Caco-2 (cell line): ENCODE results near the gene BBX. TPM values are rescaled to one million over a fixed set of nuclear protein-coding genes. Genes with fewer than 3 reads are reported as not detected.

Experiments used
- BruUV-seq: library from RNA; stranded (reverse); fragments of 400-500 nt; replicated peaks from 2 replicates; lab custom pipeline; 2021; lab: Mats Ljungman, UMichigan
- CTCF ChIA-PET: fragments of 300-600 bp; sonication (Branson Sonifier 250); formaldehyde crosslinking; loops from one replicate; lab custom pipeline; 2022; ENCODE audit warnings: antibody characterized with exemption; lab: Charles Lee
- POLR2A ChIA-PET: fragments of 300-600 bp; sonication (Branson Sonifier 250); formaldehyde crosslinking; loops from one replicate; lab custom pipeline; 2022; ENCODE audit warnings: antibody characterized with exemption; lab: Charles Lee
- DNase-seq, 2 experiments: peaks; one replicate each; pipeline versions ENCODE4 v3.0.0 to v3.0.0-alpha.2; 2020 to 2022
- H3K27me3 ChIP-seq: replicated peaks from 2 replicates; pipeline ENCODE4 v1.6.0; 2011; ENCODE audit warnings: low read length; ENCODE audit not compliant: control insufficient read depth, insufficient read depth
- H3K36me3 ChIP-seq: 2 replicates; pipeline ENCODE4 v1.5.1; 2011; ENCODE audit warnings: low read length; ENCODE audit not compliant: control insufficient read depth, insufficient read depth
- H3K4me1 ChIP-seq: fragments of 250-450 bp; sonication (Bioruptor Pico); 2 replicates; pipeline ENCODE4 v1.5.1; 2020; ENCODE audit warnings: mild to moderate bottlenecking
- H3K4me3 ChIP-seq: 2 replicates; pipeline ENCODE4 v1.5.1; 2011; ENCODE audit warnings: low read depth, mild to moderate bottlenecking, control low read depth, low read length
- H3K9me3 ChIP-seq: fragments of 250-450 bp; sonication (Bioruptor Pico); 2 replicates; pipeline ENCODE4 v1.5.1; 2020; ENCODE audit warnings: mild to moderate bottlenecking, moderate library complexity
- H3K27ac Mint-ChIP-seq: one replicate; pipeline ENCODE4 v1.8.0; 2022; ENCODE audit warnings: mixed read lengths; ENCODE audit not compliant: unreplicated experiment
- H3K27me3 Mint-ChIP-seq: one replicate; pipeline ENCODE4 v1.8.0; 2022; ENCODE audit warnings: mixed read lengths; ENCODE audit not compliant: insufficient read depth, unreplicated experiment
- H3K36me3 Mint-ChIP-seq: one replicate; pipeline ENCODE4 v1.8.0; 2022; ENCODE audit warnings: mild to moderate bottlenecking, mixed read lengths; ENCODE audit not compliant: insufficient read depth, unreplicated experiment
- H3K4me1 Mint-ChIP-seq: one replicate; pipeline ENCODE4 v1.8.0; 2022; ENCODE audit warnings: low read depth, mixed read lengths; ENCODE audit not compliant: unreplicated experiment
- H3K4me3 Mint-ChIP-seq: one replicate; pipeline ENCODE4 v1.8.0; 2022; ENCODE audit warnings: mild to moderate bottlenecking, moderate library complexity, mixed read lengths; ENCODE audit not compliant: unreplicated experiment
- H3K9me3 Mint-ChIP-seq: one replicate; pipeline ENCODE4 v1.8.0; 2022; ENCODE audit warnings: mixed read lengths; ENCODE audit not compliant: unreplicated experiment
- CTCF ChIP-seq, 2 experiments: fragments of 200-600 bp in 1 of 2; IDR thresholded peaks; 1 replicate in 1 of 2; 2 replicates in 1 of 2; pipeline versions ENCODE4 v1.5.1 to v1.8.0; 2011 to 2022; ENCODE audit warnings: antibody characterized with exemption in 1 of 2, control low read depth in 1 of 2, inconsistent platforms in 1 of 2, low read depth in 1 of 2, low read length in 1 of 2, mild to moderate bottlenecking in 1 of 2, moderate library complexity in 1 of 2; ENCODE audit not compliant: insufficient read depth in 1 of 2, severe bottlenecking in 1 of 2, unreplicated experiment in 1 of 2
- intact Hi-C: fragments of 100-400 bp; cut with micrococcal nuclease; formaldehyde crosslinking; loops from one replicate; pipeline ENCODE4 v1.10.0; 2022; ENCODE audit not compliant: unreplicated experiment
- total RNA-seq: library from RNA; stranded (reverse); gene quantifications from 2 replicates; pipeline ENCODE4 v1.2.3, GENCODE V29; 2022

BBX gene
- total RNA-seq, 1 experiment from 2014 or later, result 2.6 TPM

GRCh38 chr3:107684431-107684925, 161.7 kb downstream of the BBX start:
- Mint-ChIP-seq H3K4me1 (peaks cover 11% of the 10 kb centered on the region), H3K36me3 (no peaks in the 10 kb centered on the region), H3K27me3 (no peaks in the 10 kb centered on the region), H3K9me3 (no peaks in the 10 kb centered on the region), H3K4me3 (no peak overlapping the region), H3K27ac (no peak overlapping the region)
- Histone ChIP-seq H3K4me3 (no peak overlapping the region), H3K9me3 (no peaks in the 10 kb centered on the region), H3K4me1 (no peaks in the 10 kb centered on the region; the same call in 1 of the 2 replicates), H3K36me3 (no peaks in the 10 kb centered on the region), H3K27me3 (no peaks in the 10 kb centered on the region)
- ChIA-PET CTCF (no interaction called here), POLR2A (no interaction called here)
- DNase-seq, result no peak
- no peak for TF ChIP-seq CTCF (IDR thresholded peaks at IDR 0.05; ENCODE audit: insufficient read depth in 1 of 2, low read depth in 1 of 2, low read length in 1 of 2, severe bottlenecking in 1 of 2, unreplicated experiment in 1 of 2)
- BruUV-seq, result no TSS peak
- intact Hi-C loops, result no loop called here

GRCh38 chr3:107685383-107685782, 162.6 kb downstream of the BBX start:
- no peak overlapping the region for H3K27ac Mint-ChIP-seq
- intact Hi-C loops, result no loop called here
- no peak for DNase-seq
- POLR2A ChIA-PET, result no interaction called here
- peaks cover 11% of the 10 kb centered on the region for H3K4me1 Mint-ChIP-seq
- H3K9me3 Mint-ChIP-seq, result no peaks in the 10 kb centered on the region
- H3K9me3 ChIP-seq, result no peaks in the 10 kb centered on the region
- H3K36me3 Mint-ChIP-seq, result no peaks in the 10 kb centered on the region
- no TSS peak for BruUV-seq
- H3K27me3 Mint-ChIP-seq, result no peaks in the 10 kb centered on the region
- H3K4me1 ChIP-seq, result no peaks in the 10 kb centered on the region; the same call in 1 of the 2 replicates
- H3K4me3 Mint-ChIP-seq, result no peak overlapping the region
- H3K36me3 ChIP-seq, result no peaks in the 10 kb centered on the region
- TF ChIP-seq CTCF (IDR thresholded peaks at IDR 0.05; ENCODE audit: insufficient read depth in 1 of 2, low read depth in 1 of 2, low read length in 1 of 2, severe bottlenecking in 1 of 2, unreplicated experiment in 1 of 2), result no peak
- no peak overlapping the region for H3K4me3 ChIP-seq
- H3K27me3 ChIP-seq, result no peaks in the 10 kb centered on the region
- CTCF ChIA-PET, result no interaction called here

- H3K9me3 ChIP-seq, result no peaks in the 10 kb centered on the region
- no peaks in the 10 kb centered on the region; the same call in 1 of the 2 replicates for H3K4me1 ChIP-seq
- Mint-ChIP-seq H3K36me3 (no peaks in the 10 kb centered on the region), H3K4me3 (no peak overlapping the region), H3K27me3 (no peaks in the 10 kb centered on the region), H3K4me1 (peaks cover 11% of the 10 kb centered on the region), H3K9me3 (no peaks in the 10 kb centered on the region), H3K27ac (no peak overlapping the region)
- no peak for TF ChIP-seq CTCF (IDR thresholded peaks at IDR 0.05; ENCODE audit: insufficient read depth in 1 of 2, low read depth in 1 of 2, low read length in 1 of 2, severe bottlenecking in 1 of 2, unreplicated experiment in 1 of 2)
- no peak for DNase-seq
- intact Hi-C loops, result no loop called here
- no peaks in the 10 kb centered on the region for H3K36me3 ChIP-seq
- CTCF ChIA-PET, result no interaction called here
- POLR2A ChIA-PET, result no interaction called here
- H3K27me3 ChIP-seq, result no peaks in the 10 kb centered on the region
- no TSS peak for BruUV-seq
- H3K4me3 ChIP-seq, result no peak overlapping the region
Measured at GRCh38 chr3:107687056-107687581, 164.4 kb downstream of the BBX start.
